Measurements from ENCODE around the gene CRISP1.
"Not testable (repeated sequence)": the region's sequence is repeated elsewhere in the genome, so short reads cannot be mapped to it uniquely, and the experiment has no call there.

Gene CRISP1

GRCh38 chr6:49866485-49866943, at the start of gene CRISP1:
TSS of gene CRISP1 (minus strand) at chr6:49866535. CDS start at chr6:49857400, 9,135 bp downstream.
- H3K36me3 Mint-ChIP-seq: no peaks in the 10 kb centered on the region
- no peak within 1 kb of the TSS for H3K4me3 Mint-ChIP-seq
- H3K27me3 Mint-ChIP-seq: no peaks in the 10 kb centered on the region
- H3K27ac Mint-ChIP-seq: no peak within 1 kb of the TSS
- H3K4me1 Mint-ChIP-seq (ENCODE audit: low read depth): no peaks in the 10 kb centered on the region
- no peaks in the 10 kb centered on the region for H3K9me3 Mint-ChIP-seq (ENCODE audit: low read depth)

- no peaks in the 10 kb centered on the region for H3K27me3 Mint-ChIP-seq
- H3K4me1 Mint-ChIP-seq (ENCODE audit: low read depth): no peaks in the 10 kb centered on the region
- H3K4me3 Mint-ChIP-seq: no peak overlapping the region
- H3K27ac Mint-ChIP-seq: no peak overlapping the region
- H3K36me3 Mint-ChIP-seq: no peaks in the 10 kb centered on the region
- H3K9me3 Mint-ChIP-seq (ENCODE audit: low read depth): no peaks in the 10 kb centered on the region
Measured at GRCh38 chr6:49915035-49915434, 48.7 kb upstream of the CRISP1 start.

DNA sequence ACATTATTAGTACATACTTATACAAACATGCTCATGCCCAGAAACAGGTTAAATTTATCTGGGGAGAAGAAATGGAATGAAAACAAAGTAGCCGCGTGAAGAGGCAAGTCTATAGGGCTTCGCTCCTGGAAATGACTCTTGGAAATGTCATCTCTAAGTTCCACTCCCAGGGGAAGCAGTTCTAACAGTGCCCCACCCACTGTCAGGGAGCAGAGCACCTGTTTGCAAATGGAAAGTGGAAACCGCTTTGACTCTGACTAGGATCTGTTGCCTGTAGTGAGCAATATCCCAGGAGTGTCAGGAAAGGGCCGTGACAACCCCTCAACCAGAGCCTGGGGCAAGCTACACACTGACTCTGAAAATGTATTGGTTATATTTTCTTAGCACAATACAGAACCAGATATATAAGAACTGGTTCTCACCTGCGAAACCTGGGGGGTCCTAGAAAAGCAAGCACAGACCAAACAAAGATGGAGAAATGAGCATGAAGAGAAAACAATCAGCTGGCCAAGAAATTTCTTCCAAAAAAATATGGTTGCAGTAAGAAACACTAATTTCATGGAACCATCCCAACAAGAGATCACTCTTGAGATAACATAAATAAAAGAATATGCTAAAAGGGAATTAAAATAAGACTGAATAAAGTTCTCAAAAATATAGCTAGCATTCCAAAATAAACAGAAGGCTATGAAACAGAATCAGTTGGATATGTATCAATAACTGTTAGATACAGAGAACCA, 47.5 kb upstream of the CRISP1 start:
- Mint-ChIP-seq H3K27ac (no peak overlapping the region), H3K27me3 (no peaks in the 10 kb centered on the region), H3K9me3 (ENCODE audit: low read depth) (no peaks in the 10 kb centered on the region), H3K36me3 (no peaks in the 10 kb centered on the region), H3K4me3 (no peak overlapping the region), H3K4me1 (ENCODE audit: low read depth) (no peaks in the 10 kb centered on the region)

DNA sequence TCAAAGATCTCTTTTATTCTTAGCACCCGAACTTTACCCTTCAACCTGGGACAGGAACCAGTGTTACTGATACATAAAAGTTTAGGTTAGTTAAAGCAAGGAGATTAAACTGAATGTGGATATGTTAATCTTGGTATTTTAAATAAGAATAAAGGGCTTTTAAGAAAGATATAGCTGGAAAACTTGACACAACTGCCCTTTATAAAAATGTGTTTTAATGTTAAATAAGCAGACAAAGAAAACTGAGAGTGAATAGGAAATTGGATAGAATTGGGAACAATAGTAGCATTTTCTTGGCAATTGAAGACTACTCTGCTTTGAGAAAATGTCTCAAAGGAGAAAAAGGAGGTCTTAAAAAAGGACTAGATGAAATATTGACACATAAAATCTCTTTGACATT, 45.9 kb upstream of the CRISP1 start:
- Mint-ChIP-seq H3K27ac (no peak overlapping the region), H3K4me1 (ENCODE audit: low read depth) (no peaks in the 10 kb centered on the region), H3K9me3 (ENCODE audit: low read depth) (no peaks in the 10 kb centered on the region), H3K36me3 (no peaks in the 10 kb centered on the region), H3K27me3 (no peaks in the 10 kb centered on the region), H3K4me3 (no peak overlapping the region)

- H3K36me3 Mint-ChIP-seq: no peaks in the 10 kb centered on the region
- no peaks in the 10 kb centered on the region for H3K27me3 Mint-ChIP-seq
- no peaks in the 10 kb centered on the region for H3K9me3 Mint-ChIP-seq (ENCODE audit: low read depth)
- no peaks in the 10 kb centered on the region for H3K4me1 Mint-ChIP-seq (ENCODE audit: low read depth)
- H3K4me3 Mint-ChIP-seq: no peak overlapping the region
- H3K27ac Mint-ChIP-seq: no peak overlapping the region
Measured at GRCh38 chr6:49911252-49911651, 44.9 kb upstream of the CRISP1 start.

- Mint-ChIP-seq H3K27ac (no peak overlapping the region), H3K4me3 (no peak overlapping the region), H3K36me3 (no peaks in the 10 kb centered on the region), H3K27me3 (no peaks in the 10 kb centered on the region), H3K4me1 (ENCODE audit: low read depth) (no peaks in the 10 kb centered on the region), H3K9me3 (ENCODE audit: low read depth) (no peaks in the 10 kb centered on the region)
Measured at GRCh38 chr6:49909563-49909962, 43.2 kb upstream of the CRISP1 start.

DNA sequence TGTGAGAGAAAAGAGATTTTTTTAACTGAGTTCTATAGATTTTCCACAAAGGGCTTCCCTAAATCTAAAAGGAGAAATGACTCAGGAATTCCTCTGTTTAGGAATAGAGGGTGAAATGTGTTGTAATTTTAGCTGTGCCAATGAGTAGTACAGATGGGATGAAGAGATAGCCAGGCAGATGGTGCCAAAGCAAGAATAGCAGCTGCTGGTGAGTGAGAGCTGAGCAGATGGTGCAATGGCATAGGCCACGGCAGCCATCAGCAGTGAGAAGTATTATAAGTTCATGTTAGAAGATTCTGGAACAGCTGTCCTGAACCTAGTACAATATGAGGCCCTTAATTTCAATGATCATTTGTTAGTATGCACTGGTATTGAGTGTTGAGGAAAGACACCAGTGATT, 40.2 kb upstream of the CRISP1 start:
- Mint-ChIP-seq H3K27me3 (no peaks in the 10 kb centered on the region), H3K27ac (no peak overlapping the region), H3K36me3 (no peaks in the 10 kb centered on the region), H3K9me3 (ENCODE audit: low read depth) (no peaks in the 10 kb centered on the region), H3K4me1 (ENCODE audit: low read depth) (no peaks in the 10 kb centered on the region), H3K4me3 (no peak overlapping the region)

- Mint-ChIP-seq H3K27me3 (no peaks in the 10 kb centered on the region), H3K27ac (no peak overlapping the region), H3K9me3 (ENCODE audit: low read depth) (no peaks in the 10 kb centered on the region), H3K36me3 (no peaks in the 10 kb centered on the region), H3K4me1 (ENCODE audit: low read depth) (no peaks in the 10 kb centered on the region), H3K4me3 (no peak overlapping the region)
Measured at GRCh38 chr6:49905296-49905695, 39.0 kb upstream of the CRISP1 start.

- Mint-ChIP-seq H3K4me1 (ENCODE audit: low read depth) (no peaks in the 10 kb centered on the region), H3K4me3 (no peak overlapping the region), H3K27ac (no peak overlapping the region), H3K36me3 (no peaks in the 10 kb centered on the region), H3K27me3 (no peaks in the 10 kb centered on the region), H3K9me3 (ENCODE audit: low read depth) (peaks cover 3% of the 10 kb centered on the region)
Measured at GRCh38 chr6:49902856-49903255, 36.5 kb upstream of the CRISP1 start.

DNA sequence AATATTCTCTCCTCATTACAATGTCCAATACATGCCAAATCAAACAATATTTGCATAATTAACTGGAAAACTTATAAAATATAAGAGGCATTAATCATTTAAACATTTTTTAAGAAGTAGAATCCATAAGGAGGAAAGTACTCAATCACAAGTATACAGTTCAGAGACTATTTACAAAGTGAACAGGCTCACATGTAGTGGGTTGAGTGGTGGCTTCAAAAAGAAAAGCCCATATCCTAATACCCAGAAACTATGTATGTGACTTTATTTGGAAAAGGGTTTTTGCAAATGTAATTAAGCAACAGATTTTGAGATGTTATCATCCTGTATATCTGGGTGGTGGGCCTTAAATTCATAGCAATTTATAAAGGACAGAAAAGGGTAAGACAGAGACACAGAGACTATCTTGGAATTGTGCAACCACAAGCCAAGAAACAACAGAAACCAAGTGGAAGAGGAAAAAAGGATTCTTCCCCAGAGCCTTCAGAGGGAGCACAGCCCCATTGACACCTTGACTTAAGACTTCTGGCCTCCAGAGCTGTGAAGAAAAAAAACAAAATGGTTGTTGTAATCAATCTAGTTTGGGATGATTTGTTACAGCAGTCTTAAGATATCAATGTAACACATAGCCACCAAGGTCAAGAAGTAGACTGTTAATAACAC, 32.7 kb upstream of the CRISP1 start:
- no peaks in the 10 kb centered on the region for H3K27me3 Mint-ChIP-seq
- no peak overlapping the region for H3K4me3 Mint-ChIP-seq
- H3K4me1 Mint-ChIP-seq (ENCODE audit: low read depth): no peaks in the 10 kb centered on the region
- H3K9me3 Mint-ChIP-seq (ENCODE audit: low read depth): peaks cover 9% of the 10 kb centered on the region
- H3K36me3 Mint-ChIP-seq: no peaks in the 10 kb centered on the region
- H3K27ac Mint-ChIP-seq: no peak overlapping the region

DNA sequence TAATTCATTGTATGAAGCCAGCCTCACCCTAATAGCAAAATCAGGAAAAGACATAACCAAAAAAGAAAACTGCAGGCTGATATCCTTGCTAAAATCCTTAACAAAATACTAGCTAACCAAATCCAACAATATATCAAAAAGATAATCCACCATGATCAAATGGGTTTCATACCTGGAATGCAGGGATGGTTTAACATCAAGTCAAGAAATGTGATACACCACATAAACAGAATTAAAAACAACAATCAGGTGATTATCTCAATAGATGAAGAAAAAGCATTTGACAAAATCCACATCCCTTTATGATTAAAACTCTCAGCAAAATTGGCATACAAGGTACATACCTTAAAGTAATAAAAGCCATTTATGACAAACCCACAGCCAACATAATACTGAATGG, 29.2 kb upstream of the CRISP1 start:
- not testable (repeated sequence) for H3K4me1 Mint-ChIP-seq (ENCODE audit: low read depth); H3K36me3 Mint-ChIP-seq; H3K4me3 Mint-ChIP-seq; H3K27me3 Mint-ChIP-seq; H3K27ac Mint-ChIP-seq
- peaks cover 13% of the 10 kb centered on the region for H3K9me3 Mint-ChIP-seq (ENCODE audit: low read depth)

DNA sequence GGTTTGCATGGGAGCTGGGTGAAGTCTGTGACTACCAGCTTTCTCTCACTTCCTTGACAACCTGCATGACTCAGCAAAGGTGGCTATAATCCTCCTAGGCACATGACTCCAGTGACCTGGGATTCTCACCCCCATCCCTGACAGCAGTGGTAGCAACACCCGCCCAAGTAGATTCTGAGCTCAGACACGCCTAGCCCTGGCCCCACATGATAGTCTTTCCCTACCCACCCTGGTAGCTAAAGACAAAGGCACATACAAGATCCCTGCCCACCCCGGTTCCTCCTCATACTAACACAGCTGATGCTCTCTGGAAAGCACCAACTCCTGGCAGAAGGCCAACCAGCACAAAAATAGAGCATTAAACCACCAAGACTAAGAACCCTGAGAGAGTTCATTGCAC, 25.9 kb upstream of the CRISP1 start:
- no peak overlapping the region for H3K27ac Mint-ChIP-seq

GRCh38 chr6:49890988-49891387, 24.7 kb upstream of the CRISP1 start:
- peaks cover 10% of the 10 kb centered on the region for H3K9me3 Mint-ChIP-seq (ENCODE audit: low read depth)
- no peak overlapping the region for H3K4me3 Mint-ChIP-seq
- H3K4me1 Mint-ChIP-seq (ENCODE audit: low read depth): no peaks in the 10 kb centered on the region
- peaks cover 1% of the 10 kb centered on the region for H3K27me3 Mint-ChIP-seq
- H3K27ac Mint-ChIP-seq: no peak overlapping the region
- no peaks in the 10 kb centered on the region for H3K36me3 Mint-ChIP-seq

More for the DNA sequence above, 25.9 kb upstream of the CRISP1 start:
- Mint-ChIP-seq H3K4me3 (no peak overlapping the region), H3K4me1 (ENCODE audit: low read depth) (no peaks in the 10 kb centered on the region), H3K27me3 (peaks cover 1% of the 10 kb centered on the region), H3K9me3 (ENCODE audit: low read depth) (peaks cover 10% of the 10 kb centered on the region), H3K36me3 (no peaks in the 10 kb centered on the region)

GRCh38 chr6:49888742-49889431, 22.6 kb upstream of the CRISP1 start:
- Mint-ChIP-seq H3K4me3 (no peak overlapping the region), H3K27ac (no peak overlapping the region), H3K4me1 (ENCODE audit: low read depth) (no peaks in the 10 kb centered on the region), H3K9me3 (ENCODE audit: low read depth) (peaks cover 10% of the 10 kb centered on the region), H3K27me3 (peaks cover 1% of the 10 kb centered on the region), H3K36me3 (no peaks in the 10 kb centered on the region)

GRCh38 chr6:49868951-49869529, 2.7 kb upstream of the CRISP1 start:
- Mint-ChIP-seq H3K4me3 (no peak overlapping the region), H3K27ac (no peak overlapping the region), H3K36me3 (no peaks in the 10 kb centered on the region), H3K4me1 (ENCODE audit: low read depth) (no peaks in the 10 kb centered on the region), H3K9me3 (ENCODE audit: low read depth) (no peaks in the 10 kb centered on the region), H3K27me3 (no peaks in the 10 kb centered on the region)

All from activated naive CD8-positive, alpha-beta T cell (primary cell).